Inflammatory macrophage treated with lipopolysaccharide for 4 hours (primary cell): Measurements from ENCODE around the gene RPS18.
"Not testable (repeated sequence)": the region's sequence is repeated elsewhere in the genome, so short reads cannot be mapped to it uniquely, and the experiment has no call there.

Experiments used
- DNase-seq: peaks from one replicate; pipeline ENCODE4 v3.0.0-alpha.2; 2020

The RPS18 gene

GRCh38 chr6:33273129-33273923, 1.5 kb downstream of the RPS18 start:
- no peak for DNase-seq

- DNase-seq = no peak
Observed at GRCh38 chr6:33273924-33274902, 2.3 kb downstream of the RPS18 start.

- not testable (repeated sequence) for DNase-seq
Observed at GRCh38 chr6:33275795-33276580, 4.1 kb downstream of the RPS18 start.

GRCh38 chr6:33276581-33276863, 4.6 kb downstream of the RPS18 start:
- no peak for DNase-seq

GRCh38 chr6:33276864-33277662, 5.2 kb downstream of the RPS18 start, which contains the start of gene B3GALT4:
B3GALT4 (plus strand) TSS chr6:33277123; CDS start chr6:33277420, 297 bp downstream.
- DNase-seq = peak; percentile 71

- no peak for DNase-seq
Observed at GRCh38 chr6:33277663-33278391, 6.0 kb downstream of the RPS18 start.

- no peak for DNase-seq
Observed at GRCh38 chr6:33278392-33278741, 6.5 kb downstream of the RPS18 start.

- DNase-seq = no peak
Observed at GRCh38 chr6:33278810-33279209, 6.9 kb downstream of the RPS18 start.

GRCh38 chr6:33279257-33279695, 7.4 kb downstream of the RPS18 start:
- no peak for DNase-seq

- DNase-seq = peak; percentile 55
Observed at GRCh38 chr6:33279971-33280511, 8.2 kb downstream of the RPS18 start.

GRCh38 chr6:33280539-33280938, 8.7 kb downstream of the RPS18 start:
- no peak for DNase-seq

- DNase-seq = not testable (repeated sequence)
Observed at GRCh38 chr6:33285214-33285613, 13.3 kb downstream of the RPS18 start.

- no peak for DNase-seq
Observed at GRCh38 chr6:33286946-33287914, 15.4 kb downstream of the RPS18 start.

GRCh38 chr6:33288141-33288920, 16.5 kb downstream of the RPS18 start:
- DNase-seq = no peak

- peak; percentile 92 for DNase-seq
Observed at GRCh38 chr6:33288921-33289783, 17.3 kb downstream of the RPS18 start, which contains the start of the genes PFDN6 and WDR46. PFDN6 (plus strand) TSS chr6:33289601; CDS start chr6:33289857, 256 bp downstream. WDR46 (minus strand) TSS chr6:33289239; CDS start chr6:33289170, 69 bp downstream.

GRCh38 chr6:33289784-33290315, 18.0 kb downstream of the RPS18 start:
- DNase-seq = no peak

- no peak for DNase-seq
Observed at GRCh38 chr6:33290459-33290858, 18.6 kb downstream of the RPS18 start.
